ENCODE measurements around the gene GRN. TPM values are rescaled to one million over a fixed set of nuclear protein-coding genes. Genes with fewer than 3 reads are reported as not detected.

Gene GRN
- total and polyA plus RNA-seq, 2 of the 8 experiments (the other 6 are each of a cell fraction or from before 2014, with no cell fraction given): 108 to 387 TPM

GRCh38 chr17:44389281-44389680 is 44.2 kb downstream of the GRN start, which contains the start of gene ITGA2B:
TSS of gene ITGA2B (minus strand) at chr17:44389649. CDS start at chr17:44389473, 176 bp downstream.
- H2AFZ ChIP-seq (ENCODE audit: low read length): no peak within 1 kb of the TSS
- no peak within 1 kb of the TSS for H3K56ac ChIP-seq (replicated peaks; ENCODE audit: insufficient read length, low read depth, low read length)
- H3K9me3 ChIP-seq (ENCODE audit: insufficient read depth in 2 of 2, low read depth in 1 of 2, low read length in 1 of 2): no peaks in the 10 kb centered on the region
- no peak within 1 kb of the TSS for H3K4me2 ChIP-seq (ENCODE audit: insufficient read depth in 1 of 2, low read depth in 2 of 2, low read length in 2 of 2)
- H3K9ac ChIP-seq (replicated peaks in 1 of 4; ENCODE audit: extremely low read depth in 1 of 4, low read depth in 3 of 4, low read length in 3 of 4): no peak within 1 kb of the TSS
- H3K4me1 ChIP-seq (replicated peaks in 1 of 4; ENCODE audit: control insufficient read depth in 3 of 4, insufficient read depth in 4 of 4, low read length in 3 of 4): peaks cover 3 to 14% (median 4%) of the 10 kb centered on the region in 4 experiments; a peak in 5 of 7 replicates
- H3K79me2 ChIP-seq (ENCODE audit: control insufficient read depth in 1 of 2, insufficient read depth in 2 of 2, low read length in 2 of 2): no peaks in the 10 kb centered on the region
- no peaks in the 10 kb centered on the region for H3K79me1 ChIP-seq (ENCODE audit: low read depth, low read length)
- 67% methylated on average over 1 of the region's 1 CpG; no CpG with 5 or more reads in 1 of the 2 experiments for WGBS, 2 experiments (ENCODE audit: extremely low coverage in 1 of 2, insufficient coverage in 1 of 2, insufficient read length in 1 of 2, insufficient replicate concordance in 2 of 2, low coverage in 1 of 2, low lambda C conversion rate in 2 of 2, missing lambda C conversion rate in 1 of 2)
- H2BK15ac ChIP-seq (ENCODE audit: low read length): no peak within 1 kb of the TSS
- DNase-seq (ENCODE audit: low read depth in 1 of 2, low spot score in 2 of 2) (no peak), FAIRE-seq (no peak)
- H2AK5ac ChIP-seq (ENCODE audit: low read depth, low read length): no peak within 1 kb of the TSS; the same call in 1 of the 2 replicates
- no peak within 1 kb of the TSS for H2BK20ac ChIP-seq (ENCODE audit: low read length)
- no peaks in the 10 kb centered on the region for H4K20me1 ChIP-seq (replicated peaks in 1 of 2; ENCODE audit: control insufficient read depth in 1 of 2, insufficient read depth in 2 of 2, low read length in 2 of 2)
- no peak within 1 kb of the TSS for H3K4ac ChIP-seq (replicated peaks; ENCODE audit: insufficient read length, low read depth, low read length)
- peaks cover 3 to 20% (median 17%) of the 10 kb centered on the region in 4 experiments; a peak in 6 of 7 replicates for H3K27me3 ChIP-seq (replicated peaks in 1 of 4; ENCODE audit: control insufficient read depth in 3 of 4, extremely low read depth in 1 of 4, insufficient read depth in 3 of 4, low read length in 3 of 4)
- H3K14ac ChIP-seq (ENCODE audit: insufficient read length): no peak within 1 kb of the TSS
- no peak within 1 kb of the TSS for H3K4me3 ChIP-seq (ENCODE audit: extremely low read depth in 1 of 4, insufficient read depth in 2 of 4, low read depth in 3 of 4, low read length in 4 of 4)
- no peaks in the 10 kb centered on the region for H3K36me3 ChIP-seq (ENCODE audit: control insufficient read depth in 2 of 4, insufficient read depth in 4 of 4, low read length in 3 of 4)
- peaks cover 12% of the 10 kb centered on the region; the same call in 1 of the 2 replicates for H3K23me2 ChIP-seq (ENCODE audit: low read depth, low read length)
- ChIA-PET POLR2A (ENCODE audit: partially characterized antibody) (no interaction called here), CTCF (ENCODE audit: partially characterized antibody) (interaction anchor here (0.5 to 2.1 kb wide), 4 partner anchors 8 to 134 kb away, joined by 3 to 9 read pairs (median 6); no protein-coding TSS in a partner anchor)
- H2BK5ac ChIP-seq (ENCODE audit: low read depth, low read length): no peak within 1 kb of the TSS
- H3K27ac ChIP-seq (ENCODE audit: low read depth, low read length): no peak within 1 kb of the TSS
- no peak within 1 kb of the TSS for H2BK120ac ChIP-seq (replicated peaks; ENCODE audit: low read depth, low read length)
- no peak within 1 kb of the TSS for H4K5ac ChIP-seq (ENCODE audit: insufficient read length, low read depth, low read length)
- H3K23ac ChIP-seq (ENCODE audit: insufficient read length): no peak within 1 kb of the TSS
- H4K91ac ChIP-seq (replicated peaks; ENCODE audit: insufficient read length, low read length): no peak within 1 kb of the TSS
- H4K8ac ChIP-seq (ENCODE audit: extremely low read depth, insufficient read depth, low read length): no peak within 1 kb of the TSS
- H2BK12ac ChIP-seq (ENCODE audit: low read depth, low read length): no peak within 1 kb of the TSS
- no peak within 1 kb of the TSS for H3K18ac ChIP-seq (ENCODE audit: extremely low read depth, low read length)
- TF ChIP-seq CHD2 (IDR thresholded peaks at IDR 0.05; ENCODE audit: low read length) (no peak), SUZ12 (IDR thresholded peaks at IDR 0.05; ENCODE audit: low read length) (no peak), TBP (IDR thresholded peaks at IDR 0.05; ENCODE audit: low read depth, low read length) (no peak), KDM5A (IDR thresholded peaks at IDR 0.05; ENCODE audit: low read length) (no peak), KDM1A (IDR thresholded peaks at IDR 0.05; ENCODE audit: borderline replicate concordance, low read length) (no peak), KDM4A (IDR thresholded peaks at IDR 0.05; ENCODE audit: low read depth, low read length, severe bottlenecking) (no peak), CBX5 (IDR thresholded peaks at IDR 0.05; ENCODE audit: low read depth, low read length) (no peak), TCF12 (IDR thresholded peaks at IDR 0.05; ENCODE audit: low read depth, low read length) (no peak), POLR2AphosphoS5 (IDR thresholded peaks at IDR 0.05; ENCODE audit: low read depth, low read length) (no peak), PHF8 (conservative IDR thresholded peaks at IDR 0.05; ENCODE audit: low read depth, low read length) (no peak), JUN (IDR thresholded peaks at IDR 0.05; ENCODE audit: low read depth, low read length) (no peak), RNF2 (IDR thresholded peaks at IDR 0.05; ENCODE audit: borderline replicate concordance, low read depth, low read length, missing control alignments, poor library complexity, severe bottlenecking) (no peak), EP300 (IDR thresholded peaks at IDR 0.05; ENCODE audit: borderline replicate concordance in 1 of 2, low read depth in 2 of 2, low read length in 2 of 2) (no peak), MAX (IDR thresholded peaks at IDR 0.05) (no peak)
